ENCODE data around the gene ZNF232.
"Not testable (repeated sequence)": the region's sequence is repeated elsewhere in the genome, so short reads cannot be mapped to it uniquely, and the experiment has no call there.

Gene ZNF232

GRCh38 chr17:5128905-5129535, 17.3 kb upstream of the ZNF232 start:
- H3K4me3 ChIP-seq (ENCODE audit: low read depth, low read length) = no peak overlapping the region
- H3K9me3 ChIP-seq (ENCODE audit: insufficient read depth, low read depth, low read length) = peaks cover under 1% of the 10 kb centered on the region
- H3K79me1 ChIP-seq (ENCODE audit: low read length) = no peaks in the 10 kb centered on the region
- no peak for DNase-seq
- no peak overlapping the region for H2BK5ac ChIP-seq (ENCODE audit: low read depth, low read length, poor library complexity)
- no peaks in the 10 kb centered on the region for H3K27me3 ChIP-seq (ENCODE audit: insufficient read depth, low read length)
- no peak overlapping the region for H2BK120ac ChIP-seq (ENCODE audit: insufficient read depth, low read length, poor library complexity)
- H4K8ac ChIP-seq (ENCODE audit: low read depth, low read length) = no peak overlapping the region
- no peaks in the 10 kb centered on the region for H3K79me2 ChIP-seq (ENCODE audit: control insufficient read depth, insufficient read depth, low read length, poor library complexity)
- WGBS (ENCODE audit: extremely low coverage, insufficient coverage, insufficient read length) = no CpG with 5 or more reads among the region's 11 CpGs
- no peaks in the 10 kb centered on the region for H3K36me3 ChIP-seq (ENCODE audit: control insufficient read depth in 1 of 2, insufficient read depth in 2 of 2, low read length in 2 of 2)
- H3K4ac ChIP-seq (ENCODE audit: low read depth, low read length) = no peak overlapping the region
- no peak overlapping the region for H4K91ac ChIP-seq (ENCODE audit: low read depth, low read length)
- H3K27ac ChIP-seq (ENCODE audit: low read depth, low read length) = no peak overlapping the region
- no peak overlapping the region for H3K14ac ChIP-seq (ENCODE audit: low read length)
- no peak overlapping the region for H3K9ac ChIP-seq (ENCODE audit: low read length)
- no peak overlapping the region for H3K18ac ChIP-seq (ENCODE audit: low read length)
- H2AK5ac ChIP-seq (ENCODE audit: low read length) = no peak overlapping the region
- no peaks in the 10 kb centered on the region for H3K4me1 ChIP-seq (ENCODE audit: control insufficient read depth in 1 of 2, insufficient read depth in 2 of 2, low read length in 2 of 2)
- H3K23ac ChIP-seq (ENCODE audit: low read length) = no peak overlapping the region
- no peak overlapping the region for H2BK12ac ChIP-seq (ENCODE audit: low read length)
- H3K4me2 ChIP-seq (ENCODE audit: low read length) = no peak overlapping the region
- H4K12ac ChIP-seq (ENCODE audit: low read depth, low read length) = no peak overlapping the region
- no peak overlapping the region for H2AFZ ChIP-seq (ENCODE audit: insufficient read depth, low read length, poor library complexity)

- not testable (repeated sequence) for H3K79me2 ChIP-seq (ENCODE audit: control insufficient read depth, insufficient read depth, low read length, poor library complexity); H3K79me1 ChIP-seq (ENCODE audit: low read length); H3K23ac ChIP-seq (ENCODE audit: low read length); H3K18ac ChIP-seq (ENCODE audit: low read length); H2BK12ac ChIP-seq (ENCODE audit: low read length); H4K8ac ChIP-seq (ENCODE audit: low read depth, low read length); H4K12ac ChIP-seq (ENCODE audit: low read depth, low read length); H3K36me3 ChIP-seq (ENCODE audit: control insufficient read depth in 1 of 2, insufficient read depth in 2 of 2, low read length in 2 of 2); H2AFZ ChIP-seq (ENCODE audit: insufficient read depth, low read length, poor library complexity); H3K14ac ChIP-seq (ENCODE audit: low read length); H3K4me3 ChIP-seq (ENCODE audit: low read depth, low read length); H4K91ac ChIP-seq (ENCODE audit: low read depth, low read length); H3K27me3 ChIP-seq (ENCODE audit: insufficient read depth, low read length); H3K4me2 ChIP-seq (ENCODE audit: low read length); H2BK5ac ChIP-seq (ENCODE audit: low read depth, low read length, poor library complexity); H3K4ac ChIP-seq (ENCODE audit: low read depth, low read length); H3K27ac ChIP-seq (ENCODE audit: low read depth, low read length); H2BK120ac ChIP-seq (ENCODE audit: insufficient read depth, low read length, poor library complexity); H3K9me3 ChIP-seq (ENCODE audit: insufficient read depth, low read depth, low read length); H3K9ac ChIP-seq (ENCODE audit: low read length); H3K4me1 ChIP-seq (ENCODE audit: control insufficient read depth in 1 of 2, insufficient read depth in 2 of 2, low read length in 2 of 2); H2AK5ac ChIP-seq (ENCODE audit: low read length); DNase-seq
- no CpG with 5 or more reads among the region's 8 CpGs for WGBS (ENCODE audit: extremely low coverage, insufficient coverage, insufficient read length)
Measured at GRCh38 chr17:5128387-5128786, 16.7 kb upstream of the ZNF232 start.

DNA sequence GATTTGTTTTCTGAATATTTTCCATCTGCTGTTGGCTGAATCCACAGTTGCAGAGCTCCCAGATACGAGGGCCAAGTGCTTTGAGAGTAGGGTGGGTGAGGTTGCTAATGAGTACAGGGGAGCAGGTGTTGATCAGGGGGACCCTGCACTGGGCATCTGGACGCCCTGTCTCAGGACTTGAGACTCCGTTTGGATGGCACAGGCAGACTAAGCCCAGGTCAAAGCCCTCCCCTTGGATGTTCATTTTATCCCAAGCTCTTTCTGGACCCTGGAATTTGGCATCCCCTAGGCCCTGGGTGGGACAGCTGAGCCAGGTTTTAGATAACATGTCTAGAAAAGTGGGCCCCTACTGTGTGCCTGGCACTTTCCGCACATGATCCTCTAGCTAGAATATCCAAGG, 16.2 kb upstream of the ZNF232 start:
- H3K9ac ChIP-seq (ENCODE audit: low read length) = no peak overlapping the region
- no peak overlapping the region for H3K14ac ChIP-seq (ENCODE audit: low read length)
- H2AFZ ChIP-seq (ENCODE audit: insufficient read depth, low read length, poor library complexity) = no peak overlapping the region
- no peak overlapping the region for H3K18ac ChIP-seq (ENCODE audit: low read length)
- H3K4ac ChIP-seq (ENCODE audit: low read depth, low read length) = no peak overlapping the region
- no peak overlapping the region for H3K4me2 ChIP-seq (ENCODE audit: low read length)
- no peak overlapping the region for H3K23ac ChIP-seq (ENCODE audit: low read length)
- DNase-seq = no peak
- no peak overlapping the region for H2BK5ac ChIP-seq (ENCODE audit: low read depth, low read length, poor library complexity)
- no peak overlapping the region for H4K8ac ChIP-seq (ENCODE audit: low read depth, low read length)
- no peaks in the 10 kb centered on the region for H3K4me1 ChIP-seq (ENCODE audit: control insufficient read depth in 1 of 2, insufficient read depth in 2 of 2, low read length in 2 of 2)
- no peak overlapping the region for H2AK5ac ChIP-seq (ENCODE audit: low read length)
- H3K9me3 ChIP-seq (ENCODE audit: insufficient read depth, low read depth, low read length) = peaks cover 4% of the 10 kb centered on the region
- H2BK12ac ChIP-seq (ENCODE audit: low read length) = no peak overlapping the region
- H3K79me1 ChIP-seq (ENCODE audit: low read length) = no peaks in the 10 kb centered on the region
- H3K4me3 ChIP-seq (ENCODE audit: low read depth, low read length) = no peak overlapping the region
- H2BK120ac ChIP-seq (ENCODE audit: insufficient read depth, low read length, poor library complexity) = no peak overlapping the region
- H4K91ac ChIP-seq (ENCODE audit: low read depth, low read length) = no peak overlapping the region
- peaks cover 1% of the 10 kb centered on the region for H3K27me3 ChIP-seq (ENCODE audit: insufficient read depth, low read length)
- no peak overlapping the region for H3K27ac ChIP-seq (ENCODE audit: low read depth, low read length)
- H4K12ac ChIP-seq (ENCODE audit: low read depth, low read length) = no peak overlapping the region
- H3K79me2 ChIP-seq (ENCODE audit: control insufficient read depth, insufficient read depth, low read length, poor library complexity) = no peaks in the 10 kb centered on the region
- WGBS (ENCODE audit: extremely low coverage, insufficient coverage, insufficient read length) = no CpG with 5 or more reads among the region's 4 CpGs
- H3K36me3 ChIP-seq (ENCODE audit: control insufficient read depth in 1 of 2, insufficient read depth in 2 of 2, low read length in 2 of 2) = no peaks in the 10 kb centered on the region

GRCh38 chr17:5126719-5127488, 15.2 kb upstream of the ZNF232 start:
- Histone ChIP-seq H3K27ac (ENCODE audit: low read depth, low read length) (no peak overlapping the region), H2BK12ac (ENCODE audit: low read length) (no peak overlapping the region), H3K9ac (ENCODE audit: low read length) (no peak overlapping the region), H3K18ac (ENCODE audit: low read length) (no peak overlapping the region), H3K4ac (ENCODE audit: low read depth, low read length) (no peak overlapping the region), H3K79me2 (ENCODE audit: control insufficient read depth, insufficient read depth, low read length, poor library complexity) (peaks cover 2% of the 10 kb centered on the region), H2BK5ac (ENCODE audit: low read depth, low read length, poor library complexity) (no peak overlapping the region), H3K9me3 (ENCODE audit: insufficient read depth, low read depth, low read length) (peaks cover 7% of the 10 kb centered on the region), H3K4me3 (ENCODE audit: low read depth, low read length) (no peak overlapping the region), H3K4me1 (ENCODE audit: control insufficient read depth in 1 of 2, insufficient read depth in 2 of 2, low read length in 2 of 2) (peaks cover 0 to 5% of the 10 kb centered on the region in 2 experiments), H2AK5ac (ENCODE audit: low read length) (no peak overlapping the region), H4K91ac (ENCODE audit: low read depth, low read length) (no peak overlapping the region), H2BK120ac (ENCODE audit: insufficient read depth, low read length, poor library complexity) (no peak overlapping the region), H3K4me2 (ENCODE audit: low read length) (no peak overlapping the region), H3K14ac (ENCODE audit: low read length) (no peak overlapping the region), H3K36me3 (ENCODE audit: control insufficient read depth in 1 of 2, insufficient read depth in 2 of 2, low read length in 2 of 2) (no peaks in the 10 kb centered on the region), H3K79me1 (ENCODE audit: low read length) (peaks cover 3% of the 10 kb centered on the region), H4K8ac (ENCODE audit: low read depth, low read length) (no peak overlapping the region), H2AFZ (ENCODE audit: insufficient read depth, low read length, poor library complexity) (no peak overlapping the region), H4K12ac (ENCODE audit: low read depth, low read length) (no peak overlapping the region), H3K27me3 (ENCODE audit: insufficient read depth, low read length) (peaks cover 10% of the 10 kb centered on the region), H3K23ac (ENCODE audit: low read length) (no peak overlapping the region)
- no peak for DNase-seq
- WGBS (ENCODE audit: extremely low coverage, insufficient coverage, insufficient read length) = no CpG with 5 or more reads among the region's 17 CpGs
